Progenitor cell of endocrine pancreas (in vitro differentiated cells): ENCODE results near the gene TMEM119. TPM values are rescaled to one million over a fixed set of nuclear protein-coding genes. Genes with fewer than 3 reads are reported as not detected.

Source experiments
- DNase-seq: peaks from one replicate; pipeline ENCODE4 v3.0.0; 2021; ENCODE audit warnings: low spot score; ENCODE audit not compliant: unreplicated experiment
- H3K27ac Mint-ChIP-seq: 2 replicates; pipeline ENCODE4 v1.8.0; 2021; ENCODE audit warnings: mild to moderate bottlenecking, moderate library complexity, mixed read lengths
- H3K27me3 Mint-ChIP-seq: 2 replicates; pipeline ENCODE4 v1.8.0; 2021; ENCODE audit warnings: mixed read lengths
- H3K36me3 Mint-ChIP-seq: 2 replicates; pipeline ENCODE4 v1.8.0; 2022; ENCODE audit warnings: mixed read lengths; ENCODE audit not compliant: insufficient read depth
- H3K4me1 Mint-ChIP-seq: 2 replicates; pipeline ENCODE4 v1.8.0; 2021; ENCODE audit warnings: low read depth, mixed read lengths
- H3K4me3 Mint-ChIP-seq: 2 replicates; pipeline ENCODE4 v1.8.0; 2021; ENCODE audit warnings: low read depth, mild to moderate bottlenecking, moderate library complexity, mixed read lengths
- H3K9me3 Mint-ChIP-seq: 2 replicates; pipeline ENCODE4 v1.8.0; 2021; ENCODE audit warnings: low read depth, mixed read lengths
- total RNA-seq: library from RNA; stranded (reverse); gene quantifications from 2 replicates; pipeline ENCODE4 v1.2.1, GENCODE V29; 2021
- TF ChIP-seq, protein P1 (sequence below): fragments of 200-600 bp; sonication (generic); IDR thresholded peaks from one replicate; pipeline ENCODE4 v1.5.0; 2021; ENCODE audit warnings: antibody characterized with exemption, mild to moderate bottlenecking; ENCODE audit not compliant: unreplicated experiment

The TMEM119 gene
- total RNA-seq, 1 donor from 2014 or later = not detected

DNA sequence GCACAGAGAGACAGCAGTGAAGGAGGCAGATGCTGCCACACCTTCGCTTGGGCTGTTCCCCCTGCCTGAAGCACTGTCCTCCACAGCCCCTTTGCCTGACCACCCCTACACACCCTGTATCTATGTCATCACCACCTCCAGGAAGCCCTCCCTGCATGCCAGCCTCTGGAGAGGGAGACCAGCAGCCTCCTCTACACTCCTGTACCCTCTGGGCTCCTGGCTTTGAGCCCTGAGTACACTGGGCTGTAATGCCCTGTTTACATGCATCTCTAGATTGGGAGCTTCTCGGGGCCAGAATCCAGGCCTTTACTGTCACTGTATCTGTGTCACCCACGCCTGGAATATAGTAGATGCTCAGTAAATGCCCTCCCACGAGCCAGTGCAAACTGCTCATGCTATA is 5.9 kb upstream of the TMEM119 start:
- Mint-ChIP-seq H3K36me3 (no peaks in the 10 kb centered on the region), H3K27me3 (peaks cover 13% of the 10 kb centered on the region), H3K4me3 (no peak overlapping the region), H3K27ac (no peak overlapping the region), H3K9me3 (no peaks in the 10 kb centered on the region), H3K4me1 (no peaks in the 10 kb centered on the region)
- DNase-seq = no peak
- TF ChIP-seq, protein P1, sequence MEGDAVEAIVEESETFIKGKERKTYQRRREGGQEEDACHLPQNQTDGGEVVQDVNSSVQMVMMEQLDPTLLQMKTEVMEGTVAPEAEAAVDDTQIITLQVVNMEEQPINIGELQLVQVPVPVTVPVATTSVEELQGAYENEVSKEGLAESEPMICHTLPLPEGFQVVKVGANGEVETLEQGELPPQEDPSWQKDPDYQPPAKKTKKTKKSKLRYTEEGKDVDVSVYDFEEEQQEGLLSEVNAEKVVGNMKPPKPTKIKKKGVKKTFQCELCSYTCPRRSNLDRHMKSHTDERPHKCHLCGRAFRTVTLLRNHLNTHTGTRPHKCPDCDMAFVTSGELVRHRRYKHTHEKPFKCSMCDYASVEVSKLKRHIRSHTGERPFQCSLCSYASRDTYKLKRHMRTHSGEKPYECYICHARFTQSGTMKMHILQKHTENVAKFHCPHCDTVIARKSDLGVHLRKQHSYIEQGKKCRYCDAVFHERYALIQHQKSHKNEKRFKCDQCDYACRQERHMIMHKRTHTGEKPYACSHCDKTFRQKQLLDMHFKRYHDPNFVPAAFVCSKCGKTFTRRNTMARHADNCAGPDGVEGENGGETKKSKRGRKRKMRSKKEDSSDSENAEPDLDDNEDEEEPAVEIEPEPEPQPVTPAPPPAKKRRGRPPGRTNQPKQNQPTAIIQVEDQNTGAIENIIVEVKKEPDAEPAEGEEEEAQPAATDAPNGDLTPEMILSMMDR = no peak

DNA sequence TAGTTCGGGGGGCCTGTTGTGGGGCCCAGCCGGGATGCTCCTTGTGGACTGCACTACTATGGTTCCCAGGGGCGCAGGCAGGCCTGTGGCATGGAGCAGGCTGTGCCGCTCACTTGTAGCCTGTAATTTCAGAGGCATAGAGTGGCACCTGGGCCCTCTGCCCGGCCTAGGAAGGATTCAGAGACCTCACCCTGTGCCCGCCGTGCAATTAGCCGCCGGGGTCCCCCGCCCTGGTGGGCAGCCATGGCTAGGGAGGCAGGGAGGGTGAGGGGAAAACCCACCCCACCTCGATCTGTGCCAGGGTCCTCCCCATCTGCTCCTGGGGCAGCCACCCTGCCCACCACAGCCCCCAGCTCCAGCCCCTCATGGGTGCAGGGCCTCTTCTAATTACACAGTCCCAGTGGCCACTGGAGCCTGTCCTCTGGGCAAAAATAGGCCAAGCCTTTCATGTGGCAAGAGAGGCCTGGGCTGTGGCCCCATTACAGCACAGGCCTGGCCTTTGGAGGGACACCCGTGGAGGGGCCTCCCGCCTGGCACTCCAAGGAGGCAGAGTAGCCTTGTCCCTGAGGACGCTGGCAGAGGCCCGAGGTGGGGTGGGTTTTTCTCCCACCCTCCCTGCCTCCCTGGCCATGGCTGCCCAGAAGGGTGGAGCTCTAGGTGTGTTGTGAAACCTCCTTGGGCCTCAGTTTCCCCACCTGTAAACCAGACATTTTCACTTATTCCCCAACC is 5.3 kb upstream of the TMEM119 start:
- Mint-ChIP-seq H3K9me3 (no peaks in the 10 kb centered on the region), H3K36me3 (no peaks in the 10 kb centered on the region), H3K4me3 (no peak overlapping the region), H3K27ac (no peak overlapping the region), H3K4me1 (no peaks in the 10 kb centered on the region), H3K27me3 (peaks cover 14% of the 10 kb centered on the region)
- TF ChIP-seq, protein P1 = no peak
- no peak for DNase-seq

DNA sequence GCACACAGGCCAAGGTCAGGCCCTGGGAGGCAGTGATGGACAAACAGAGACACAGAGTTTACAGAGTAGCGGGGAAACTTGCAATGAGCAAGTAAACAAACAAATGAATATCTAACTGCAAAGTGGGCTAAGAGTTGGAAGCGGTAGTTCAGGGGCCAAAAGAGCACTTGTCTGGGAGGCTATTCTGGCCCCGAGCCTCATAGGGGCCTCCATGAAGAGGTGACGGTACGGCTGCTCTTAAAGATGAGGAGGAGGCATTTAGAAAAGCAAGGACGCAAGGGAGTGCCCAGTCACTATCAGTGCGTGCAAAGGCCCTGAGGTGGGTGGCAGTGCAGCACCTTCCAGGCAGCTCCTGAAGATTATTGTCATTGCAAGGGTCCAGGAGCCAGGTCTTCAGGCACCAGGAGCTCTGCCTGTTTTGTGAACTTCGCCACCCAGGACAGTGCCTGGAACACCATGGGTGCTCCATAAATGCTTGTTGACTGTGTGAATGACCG is 4.4 kb upstream of the TMEM119 start:
- Mint-ChIP-seq H3K4me1 (no peaks in the 10 kb centered on the region), H3K27me3 (peaks cover 18% of the 10 kb centered on the region), H3K4me3 (no peak overlapping the region), H3K27ac (no peak overlapping the region), H3K9me3 (no peaks in the 10 kb centered on the region), H3K36me3 (no peaks in the 10 kb centered on the region)
- TF ChIP-seq, protein P1 = no peak
- no peak for DNase-seq

DNA sequence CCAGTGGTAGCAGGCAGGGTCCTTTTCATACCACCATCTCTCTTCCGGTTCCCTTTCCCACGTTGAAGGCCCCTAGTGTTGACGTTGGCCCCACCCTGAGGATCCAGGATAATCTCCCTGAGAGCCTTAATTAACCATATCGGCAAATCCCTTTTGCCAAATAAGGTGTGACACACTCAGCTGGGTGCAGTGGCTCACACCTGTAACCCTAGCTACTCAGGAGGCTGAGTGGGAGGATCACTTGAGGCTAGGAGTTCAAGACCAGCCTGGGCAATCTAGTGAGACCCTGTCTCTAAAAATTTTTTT is 2.8 kb upstream of the TMEM119 start:
- Mint-ChIP-seq H3K27me3 (peaks cover 18% of the 10 kb centered on the region), H3K9me3 (no peaks in the 10 kb centered on the region), H3K36me3 (no peaks in the 10 kb centered on the region), H3K4me1 (no peaks in the 10 kb centered on the region), H3K27ac (no peak overlapping the region), H3K4me3 (no peak overlapping the region)
- no peak for DNase-seq
- TF ChIP-seq, protein P1 = no peak

DNA sequence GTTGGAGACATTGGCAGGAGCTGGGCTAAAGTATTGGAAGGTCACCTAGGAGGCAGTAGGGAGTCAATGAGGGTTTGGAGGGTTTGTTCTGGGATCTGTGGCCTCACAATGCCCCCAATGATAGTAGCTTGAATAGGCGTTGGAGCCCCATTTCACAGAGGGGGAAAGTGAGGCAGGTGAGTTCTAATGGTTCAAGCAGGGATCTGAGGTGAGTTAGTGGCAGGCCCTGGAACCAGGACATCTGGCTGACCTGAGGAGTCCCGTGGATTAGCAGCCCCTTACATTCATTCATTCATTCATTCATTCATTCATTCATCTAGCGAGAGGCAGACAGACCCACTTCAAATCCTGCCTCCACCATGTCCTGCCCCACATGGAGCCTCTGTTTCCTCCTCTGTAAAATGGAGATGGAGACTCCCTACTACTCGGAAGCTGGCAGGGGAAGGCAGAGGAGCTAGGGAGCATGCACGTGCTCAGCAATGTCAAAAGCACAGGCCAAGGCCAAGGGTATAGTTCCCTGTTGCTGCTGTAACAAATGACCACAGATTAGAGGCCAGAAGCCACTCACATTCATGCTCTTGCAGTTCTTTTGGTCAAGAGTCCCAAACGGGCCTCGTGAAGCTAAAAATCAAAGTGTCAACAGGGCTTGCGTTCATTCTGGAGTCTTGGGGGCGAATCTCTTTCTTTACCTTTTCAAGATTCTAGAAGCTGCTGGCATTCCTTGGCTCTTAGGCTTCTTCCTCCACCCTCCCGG is 2.2 kb upstream of the TMEM119 start:
- no peak for DNase-seq
- H3K27me3 Mint-ChIP-seq = peaks cover 18% of the 10 kb centered on the region
- H3K4me1 Mint-ChIP-seq = no peaks in the 10 kb centered on the region
- H3K4me3 Mint-ChIP-seq = no peak overlapping the region
- H3K36me3 Mint-ChIP-seq = no peaks in the 10 kb centered on the region
- TF ChIP-seq, protein P1 = no peak
- H3K27ac Mint-ChIP-seq = no peak overlapping the region
- no peaks in the 10 kb centered on the region for H3K9me3 Mint-ChIP-seq
